Effector CD8-positive, alpha-beta T cell (primary cell): Measurements from ENCODE around the gene TECR.
A peak's percentile ranks its signal among the peaks of the same experiment; 100 is the strongest.

Source experiments
- DNase-seq: peaks from one replicate; lab custom pipeline; 2025; lab: John Stamatoyannopoulos, UW

TECR gene

DNA sequence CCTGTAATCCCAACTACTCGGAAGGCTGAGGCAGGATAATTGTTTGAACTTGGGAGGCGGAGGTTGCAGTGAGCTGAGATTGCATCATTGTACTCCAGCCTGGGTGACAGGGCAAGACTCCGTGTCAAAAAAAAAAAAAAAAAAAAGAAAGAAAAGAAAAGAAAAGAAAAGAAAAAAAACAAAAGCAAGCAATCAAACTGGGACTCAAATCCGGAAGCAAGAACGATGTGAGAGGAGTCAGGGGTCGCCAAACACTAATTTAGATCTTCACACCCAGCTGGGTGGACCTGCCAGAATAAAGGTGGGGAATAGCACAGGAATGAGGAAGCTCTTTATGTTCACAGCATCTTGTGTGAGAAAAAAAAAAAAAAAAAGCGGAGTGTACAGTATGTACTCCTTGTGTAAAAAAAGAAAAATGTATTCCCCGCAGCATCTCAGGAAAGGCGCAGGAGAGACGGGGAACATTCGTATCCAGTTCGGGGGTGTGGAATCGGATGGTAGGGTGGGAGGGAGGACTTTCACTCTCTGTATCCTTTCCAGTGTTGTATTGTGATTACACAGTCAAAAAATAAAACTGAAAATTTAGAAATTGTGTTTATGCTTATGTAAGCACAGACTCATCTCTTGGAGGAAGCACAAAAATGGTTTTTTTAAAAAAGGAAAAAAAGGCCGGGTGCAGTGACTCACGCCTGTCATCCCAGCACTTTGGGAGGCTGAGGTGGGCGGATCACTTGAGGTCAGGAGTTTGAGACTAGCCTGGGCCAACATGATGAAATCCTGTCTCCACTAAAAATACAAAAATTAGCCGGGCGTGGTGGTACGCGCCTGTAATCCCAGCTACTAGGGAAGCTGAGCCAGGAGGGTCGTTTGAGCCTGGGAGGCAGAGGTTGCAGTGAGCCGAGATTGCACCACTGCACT, 18.8 kb upstream of the TECR start:
- DNase-seq: no peak

DNA sequence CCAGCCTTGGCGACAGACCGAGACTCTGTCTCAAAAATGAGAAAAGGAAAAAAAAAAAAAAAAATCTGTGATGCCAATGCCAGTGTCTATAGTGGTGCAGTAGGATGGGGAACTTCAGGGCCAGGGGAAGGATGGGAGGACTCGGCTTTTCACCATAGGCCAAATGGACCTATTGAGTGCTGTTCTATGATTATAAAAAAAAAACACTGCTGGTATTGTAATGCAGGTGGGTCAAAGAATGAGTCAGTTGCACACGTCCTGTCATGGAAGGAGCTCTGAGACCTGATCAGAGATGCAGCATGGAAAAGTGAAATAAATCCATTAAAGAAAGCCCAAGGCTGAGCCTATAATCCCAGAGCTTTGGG, 18.2 kb upstream of the TECR start:
- DNase-seq: no peak

DNA sequence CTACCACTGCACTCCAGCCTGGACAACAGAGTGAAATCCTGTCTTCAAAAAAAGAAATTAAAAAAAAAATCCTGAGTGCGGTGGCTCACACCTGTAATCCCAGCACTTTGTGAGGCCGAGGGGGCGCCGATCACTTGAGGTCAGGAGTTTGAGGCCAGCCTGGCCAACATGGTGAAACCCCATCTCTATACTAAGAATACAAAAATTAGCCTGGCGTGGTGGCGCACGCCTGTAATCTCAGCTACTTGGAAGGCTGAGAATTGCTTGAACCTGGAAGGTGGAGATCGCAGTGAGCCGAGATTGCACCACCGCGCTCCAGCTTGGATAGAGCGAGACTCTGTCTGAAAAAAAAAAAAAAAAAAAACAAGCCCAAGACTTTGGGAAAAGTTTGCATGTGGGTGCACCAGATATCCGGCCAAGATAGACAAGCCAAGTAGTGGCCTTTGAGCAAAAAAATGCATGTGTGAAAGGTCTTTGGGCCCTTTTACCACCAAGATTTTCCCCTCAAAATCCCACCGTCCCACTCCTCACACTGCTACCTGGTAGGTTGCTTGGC, 16.9 kb upstream of the TECR start:
- DNase-seq: no peak

DNA sequence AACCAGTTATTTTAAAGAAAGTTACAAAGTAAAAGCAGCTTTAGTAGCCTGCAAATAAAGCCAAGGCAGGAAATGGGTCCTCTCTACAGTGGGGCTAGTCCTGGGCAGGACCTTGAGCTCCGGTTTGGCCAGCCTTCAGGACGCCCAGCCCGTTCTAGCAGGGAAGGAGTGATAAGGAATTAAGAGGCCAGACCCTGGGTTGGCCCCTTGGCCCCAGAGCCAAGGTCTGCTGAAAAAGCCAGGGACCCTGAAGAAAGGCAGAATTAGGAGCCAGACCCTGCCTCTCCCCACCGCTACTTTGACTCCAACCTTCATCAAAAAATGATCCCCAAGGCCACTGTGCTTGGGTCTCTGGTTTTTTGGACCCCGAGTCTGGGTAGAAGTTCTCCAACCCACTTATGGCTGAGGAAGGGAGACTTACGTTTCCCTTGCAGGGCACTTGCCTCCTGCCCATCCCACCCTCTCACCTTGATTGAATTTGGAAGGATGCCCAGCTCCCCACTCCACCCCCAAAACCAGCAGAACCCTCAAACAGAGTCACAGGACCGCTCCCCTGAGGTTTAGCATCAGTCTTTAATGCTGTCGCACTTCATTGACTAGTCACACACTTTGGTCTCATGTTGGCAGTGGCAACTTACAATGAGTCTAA, 15.1 kb upstream of the TECR start:
- DNase-seq: no peak

DNA sequence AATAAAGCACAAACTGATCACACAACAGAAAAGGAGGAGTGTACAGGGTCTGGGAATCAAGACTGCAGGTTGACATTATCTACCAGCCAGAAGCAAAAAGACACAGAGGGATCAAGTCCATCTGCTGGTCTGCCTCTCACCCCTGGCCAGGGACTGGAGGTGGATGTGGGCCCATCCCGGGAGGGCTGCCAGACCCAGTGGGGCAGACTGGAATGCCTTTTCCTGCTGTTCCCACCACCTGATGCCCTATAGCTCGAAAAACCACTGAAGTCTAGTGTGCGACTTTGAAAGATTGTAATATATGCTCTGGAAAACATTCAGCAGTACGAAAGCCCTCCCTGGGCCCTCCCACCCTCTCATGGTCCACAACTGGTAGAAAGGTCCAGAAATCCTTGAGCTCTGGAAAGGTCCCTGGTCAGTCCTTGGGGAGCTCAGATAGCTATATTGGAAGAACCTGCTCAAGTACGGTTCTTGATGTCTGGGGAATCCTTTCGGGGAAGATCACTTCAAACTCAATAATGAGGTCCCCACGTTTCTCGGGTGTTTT, 13.8 kb upstream of the TECR start:
- DNase-seq: no peak

DNA sequence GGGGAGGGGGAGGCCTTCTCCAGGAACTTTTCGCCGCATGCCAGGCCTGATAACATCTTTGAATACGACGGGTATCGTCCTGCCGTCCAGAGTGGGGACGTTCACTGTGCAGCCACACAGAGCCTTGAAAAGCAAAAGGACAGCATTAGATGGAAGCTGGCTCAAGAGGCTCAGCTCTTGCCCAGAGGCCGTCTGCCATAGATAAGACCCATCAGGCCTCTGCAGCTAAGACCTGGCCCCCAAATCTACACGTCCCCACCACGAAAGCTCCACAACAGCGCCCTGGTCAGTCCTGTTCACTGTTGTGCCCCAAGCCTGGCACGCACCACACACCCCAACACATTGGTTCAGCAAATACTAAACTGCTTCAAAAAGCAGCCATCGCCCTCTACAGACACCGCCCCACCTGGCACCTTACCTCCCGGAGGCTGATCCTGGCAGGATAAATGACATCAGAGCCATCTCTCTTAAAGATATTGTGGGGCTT, 13.3 kb upstream of the TECR start:
- DNase-seq: no peak

DNA sequence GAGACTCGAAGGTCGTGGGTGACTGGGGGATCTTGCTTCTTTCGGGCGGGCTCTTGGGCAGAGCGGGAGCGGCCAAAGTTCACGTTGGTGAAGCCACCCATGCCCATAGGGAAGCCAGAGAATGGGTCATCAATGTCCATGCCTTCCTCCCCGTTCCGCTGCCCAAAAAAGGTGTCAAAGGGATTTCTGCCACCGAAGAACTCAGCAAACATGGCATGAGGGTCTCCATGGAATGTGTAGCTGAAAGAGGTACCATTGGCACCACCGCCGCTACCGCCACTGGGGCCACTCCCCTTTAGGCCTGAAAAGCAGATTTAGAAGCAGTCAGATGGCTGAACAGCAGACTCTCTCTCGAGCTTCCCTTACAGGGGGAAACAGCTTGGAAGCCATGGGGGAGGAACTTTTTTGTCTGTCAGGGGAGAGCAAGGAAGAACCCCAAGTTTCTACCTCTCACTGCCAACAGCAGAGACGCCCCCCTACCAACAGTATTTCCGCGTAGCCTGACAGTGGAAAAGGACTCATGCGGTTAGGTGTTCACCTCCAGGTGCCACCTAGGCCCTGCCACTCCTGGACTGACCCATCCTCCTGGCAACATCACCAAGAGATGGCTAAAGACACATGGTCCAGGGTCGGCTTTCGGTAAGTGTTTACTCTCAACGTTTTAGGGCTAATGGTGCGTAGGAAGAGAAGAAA, 12.5 kb upstream of the TECR start:
- DNase-seq: no peak

DNA sequence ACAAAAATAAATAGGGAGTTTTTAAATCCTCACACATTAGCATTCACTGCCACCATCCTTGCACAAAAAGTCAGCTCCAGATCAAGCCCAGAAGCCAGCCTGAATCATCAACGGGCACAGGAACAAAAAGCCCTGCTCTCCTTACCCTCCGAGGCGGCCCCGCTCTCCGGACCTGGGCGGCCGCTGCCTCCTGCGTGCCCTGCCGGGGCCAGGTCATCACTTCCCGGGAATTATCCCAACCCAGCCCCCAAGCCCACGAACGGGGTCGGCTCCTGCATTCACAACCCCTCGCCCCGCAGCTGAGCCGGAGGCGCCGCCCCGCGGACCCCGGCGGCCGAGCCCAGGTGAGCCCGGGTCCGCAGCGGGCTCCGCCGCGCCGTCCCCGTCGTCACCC, 12.0 kb upstream of the TECR start:
- DNase-seq: no peak

DNA sequence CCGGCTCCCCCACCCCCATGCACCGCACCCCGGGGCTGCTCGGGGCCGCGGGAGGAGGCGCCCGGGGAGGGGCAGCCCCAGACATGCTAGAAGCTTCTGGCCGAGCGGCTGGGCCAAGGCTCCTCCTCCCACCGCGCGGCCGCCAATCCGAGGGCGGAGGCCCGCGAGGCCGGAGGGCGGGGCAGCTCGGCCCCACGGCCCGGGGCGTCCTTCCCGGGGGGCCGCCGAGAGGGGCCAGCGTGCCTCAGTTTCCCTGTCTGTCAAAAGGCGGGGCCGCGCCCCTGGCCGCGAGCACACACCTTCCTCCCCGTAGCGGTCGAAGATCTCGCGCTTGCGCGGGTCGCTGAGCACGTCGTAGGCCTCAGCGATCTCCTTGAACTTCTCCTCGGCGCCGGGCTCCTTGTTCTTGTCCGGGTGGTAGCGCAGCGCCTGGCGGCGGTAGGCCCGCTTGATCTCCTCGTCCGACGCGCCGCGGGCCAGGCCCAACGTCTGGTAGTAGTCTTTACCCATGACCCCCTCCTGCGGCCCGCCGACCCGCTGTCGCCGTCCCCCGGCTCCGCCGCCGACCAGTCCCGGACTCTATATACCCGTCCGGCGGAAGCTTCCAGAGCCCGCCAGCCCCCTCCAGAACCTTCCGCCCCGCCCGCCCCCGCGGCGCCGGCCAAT, 11.4 kb upstream of the TECR start, which contains the start of gene DNAJB1:
DNAJB1 (minus strand) TSS at position 558 of the 666 bp plus-strand sequence; CDS start at position 510, 48 bp downstream.
- peak; percentile 59 for DNase-seq

DNA sequence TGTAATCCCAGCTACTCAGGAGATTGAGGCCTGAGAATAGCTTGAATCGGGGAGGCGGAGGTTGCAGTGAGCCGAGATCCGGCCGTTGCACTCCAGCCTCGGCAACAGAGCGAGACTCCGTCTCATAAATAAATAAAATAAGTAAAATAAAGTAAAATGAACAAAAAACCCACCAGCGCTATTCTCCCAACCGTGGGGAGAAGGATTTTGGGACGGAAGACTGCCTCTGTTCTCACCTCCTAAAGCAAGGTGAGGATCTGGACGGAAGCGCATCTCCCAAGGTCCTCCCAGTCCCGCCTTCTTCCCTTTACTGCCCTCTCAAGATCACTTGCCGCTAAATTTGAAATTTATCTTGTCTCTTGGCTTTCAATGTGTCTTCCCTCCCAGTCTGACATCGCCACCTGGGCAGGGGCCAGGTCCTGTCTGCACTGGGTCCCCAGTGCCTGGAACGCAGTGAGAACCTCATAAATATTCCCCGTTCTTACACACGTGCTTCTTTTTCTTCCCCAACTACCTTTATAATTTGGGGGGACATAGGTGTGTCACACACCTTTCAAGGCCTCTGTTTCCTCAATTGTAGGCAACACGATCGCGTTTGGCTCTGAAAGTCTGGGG, 10.0 kb upstream of the TECR start:
- no peak for DNase-seq

DNA sequence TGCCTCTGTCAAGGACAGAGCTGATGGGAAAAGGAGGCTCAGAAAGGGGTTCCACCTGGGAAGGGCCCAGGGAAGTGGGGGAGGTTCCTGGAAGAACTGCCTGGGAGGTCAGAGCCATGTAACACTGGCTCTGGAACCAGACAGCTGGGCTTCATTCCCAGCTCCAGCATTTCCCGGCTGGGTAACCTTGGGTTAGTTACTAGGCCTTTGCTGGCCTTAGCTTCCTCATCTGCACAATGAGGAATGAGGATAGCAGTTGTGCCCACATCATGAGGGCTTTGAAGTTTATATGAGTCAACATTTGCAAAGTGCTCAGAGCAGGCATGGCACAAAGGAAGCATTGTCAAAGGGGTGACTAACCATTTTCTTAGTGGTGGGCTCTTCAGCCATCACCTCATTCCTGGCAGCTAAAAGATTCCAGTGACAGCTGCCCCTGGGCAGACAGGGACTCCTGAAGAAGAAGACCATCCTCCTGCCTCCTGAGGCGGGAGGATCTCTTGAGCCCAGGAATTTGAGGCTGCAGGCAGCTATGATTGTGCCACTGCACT, 9.5 kb upstream of the TECR start:
- no peak for DNase-seq

DNA sequence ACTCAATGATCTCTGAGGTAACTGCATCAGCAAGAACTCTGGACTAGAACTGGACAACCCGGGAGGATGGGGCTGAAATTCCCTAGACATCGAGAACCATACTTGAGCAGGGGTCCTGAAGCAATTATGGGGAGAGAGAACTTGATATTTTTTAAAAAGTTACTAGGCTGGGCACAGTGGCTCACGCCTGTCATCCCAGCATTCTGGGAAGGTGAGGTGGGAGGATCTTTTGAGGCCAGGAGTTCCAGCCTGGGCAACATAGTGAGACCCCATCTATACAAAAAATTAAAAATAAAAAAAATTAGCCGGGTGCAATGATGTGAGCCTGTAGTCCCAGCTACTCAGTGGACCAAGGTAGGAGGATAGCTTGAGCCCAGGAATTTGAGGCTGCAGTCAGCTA, 8.9 kb upstream of the TECR start:
- DNase-seq: no peak

DNA sequence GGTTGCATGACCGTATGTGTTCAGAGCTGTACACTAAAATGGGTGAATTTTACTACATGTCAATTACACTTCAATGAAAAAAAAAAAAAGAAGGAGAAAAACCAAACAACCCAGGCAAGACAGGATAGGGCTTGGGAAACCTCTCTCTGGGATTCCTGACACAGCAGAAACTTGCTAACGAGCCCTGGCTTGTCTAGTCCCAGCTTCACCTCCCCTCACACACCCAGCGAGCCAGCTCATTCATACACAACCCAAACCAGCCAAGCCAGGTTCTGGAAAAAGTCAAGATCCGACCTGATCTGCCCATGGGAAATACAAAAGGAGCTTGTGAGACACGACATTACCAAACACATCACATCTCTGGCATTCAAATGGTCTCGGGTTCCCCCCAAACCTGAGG, 3.7 kb upstream of the TECR start:
- no peak for DNase-seq

DNA sequence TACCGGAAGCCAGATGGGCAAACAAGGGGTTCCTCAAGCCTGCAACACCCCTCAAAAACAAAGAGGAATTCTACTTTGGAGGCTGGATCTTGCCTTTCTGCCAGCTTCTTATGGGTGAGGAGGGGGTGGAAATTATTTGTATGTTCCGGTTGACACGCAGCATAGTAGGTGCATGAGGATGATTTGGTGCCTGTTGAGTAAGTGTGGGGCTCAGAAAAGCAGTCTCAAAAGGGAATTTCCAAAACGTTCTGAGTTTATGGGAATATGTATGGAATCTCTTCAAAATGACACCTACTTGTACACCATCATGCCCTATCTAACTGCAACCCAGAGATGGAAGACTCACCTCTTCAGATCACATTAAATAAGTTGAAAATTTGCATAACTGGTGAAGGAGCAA, 3.0 kb upstream of the TECR start:
- DNase-seq: no peak

DNA sequence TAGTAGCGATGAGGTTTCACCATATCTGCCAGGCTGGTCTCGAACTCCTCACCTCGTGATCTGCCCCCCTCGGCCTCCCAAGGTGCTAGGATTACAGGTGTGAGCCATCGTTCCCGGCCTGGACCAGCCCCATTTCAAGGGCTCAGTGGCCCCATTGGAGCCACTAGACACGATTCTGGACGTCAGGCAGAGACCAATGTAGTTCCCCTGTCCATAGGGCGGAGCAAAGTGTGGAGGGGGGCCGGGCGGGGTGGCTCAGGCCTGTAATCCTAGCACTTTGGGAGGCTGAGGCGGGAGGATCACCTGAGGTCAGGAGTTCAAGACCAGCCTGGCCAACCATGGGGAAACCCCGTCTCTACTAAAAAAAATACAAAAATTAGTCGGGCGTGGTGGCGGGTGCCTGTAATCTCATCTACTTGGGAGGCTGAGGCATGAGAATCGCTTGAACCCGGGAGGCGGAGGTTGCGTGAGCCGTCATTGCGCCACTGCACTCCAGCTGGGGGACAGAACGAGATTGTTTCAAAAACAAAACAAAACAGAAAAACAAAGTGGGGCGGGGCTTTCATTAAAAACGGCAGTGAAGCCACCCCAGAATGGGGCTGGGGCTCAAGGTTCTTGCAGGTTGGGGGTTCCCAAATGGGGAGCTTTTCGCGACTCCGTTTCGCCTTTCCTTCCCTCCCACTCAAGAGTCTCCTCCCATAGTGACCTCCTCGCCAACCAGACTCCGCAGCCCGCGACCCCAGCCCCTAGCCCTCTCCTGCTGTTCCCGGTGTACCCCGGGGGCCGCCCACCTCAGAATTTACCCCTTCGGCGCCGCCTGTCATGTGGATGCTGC, 758 bp upstream of the TECR start:
- no peak for DNase-seq

DNA sequence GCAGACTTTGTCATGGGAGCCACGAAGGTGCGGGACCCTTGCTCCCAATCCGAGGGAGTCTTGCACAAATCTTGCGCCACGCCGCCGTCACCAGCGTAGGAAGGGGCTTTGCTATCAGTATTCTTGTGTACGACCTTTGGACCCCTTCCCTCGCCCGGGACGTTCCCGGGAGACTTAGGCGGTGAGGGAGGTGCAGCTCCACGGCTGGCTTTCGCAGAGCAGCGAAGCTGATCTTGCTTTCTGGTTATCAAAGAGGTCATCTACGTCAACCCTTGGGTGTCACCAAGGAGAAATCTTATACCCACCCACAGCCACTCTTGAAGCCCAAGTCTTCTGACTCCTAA, 583 bp downstream of the TECR start:
- peak; percentile 57 for DNase-seq

DNA sequence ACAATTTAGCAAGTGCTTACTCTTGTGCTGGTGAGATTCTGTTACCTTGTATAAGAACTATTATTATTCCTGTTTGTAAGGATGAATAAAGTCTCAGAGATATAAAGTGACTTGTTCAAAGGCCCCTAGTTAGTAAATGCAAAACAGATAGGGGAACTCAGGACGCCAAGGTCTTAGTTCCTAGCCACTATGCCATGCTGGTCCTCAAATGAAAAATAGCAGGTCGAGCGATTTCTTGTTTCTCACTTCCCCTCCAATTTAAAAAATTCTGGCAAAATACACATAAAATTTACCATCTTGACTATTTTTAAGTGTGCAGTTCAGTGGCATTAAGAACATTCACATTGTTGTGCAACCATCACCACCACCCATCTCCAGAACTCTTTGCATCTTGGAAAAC, 1.1 kb downstream of the TECR start:
- no peak for DNase-seq

DNA sequence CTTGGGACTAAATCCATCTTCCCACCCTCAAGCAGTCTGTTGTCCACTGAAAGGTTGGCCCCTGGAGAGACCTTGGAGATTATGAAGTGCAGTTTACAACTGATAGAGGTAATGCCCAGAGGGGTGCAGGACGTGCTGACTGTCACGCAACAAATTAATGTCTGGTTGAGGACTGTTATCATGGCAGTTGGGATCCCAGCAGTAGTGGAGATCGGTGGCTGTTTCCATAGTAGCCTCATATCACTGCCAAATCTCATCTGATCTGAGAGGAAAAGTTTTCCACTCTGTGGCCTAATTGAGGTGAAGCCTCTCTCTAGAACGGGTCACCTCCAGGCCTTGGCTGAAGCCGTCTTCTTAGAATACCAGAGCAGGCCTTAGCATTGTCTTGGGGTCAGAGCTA, 4.1 kb downstream of the TECR start:
- no peak for DNase-seq

DNA sequence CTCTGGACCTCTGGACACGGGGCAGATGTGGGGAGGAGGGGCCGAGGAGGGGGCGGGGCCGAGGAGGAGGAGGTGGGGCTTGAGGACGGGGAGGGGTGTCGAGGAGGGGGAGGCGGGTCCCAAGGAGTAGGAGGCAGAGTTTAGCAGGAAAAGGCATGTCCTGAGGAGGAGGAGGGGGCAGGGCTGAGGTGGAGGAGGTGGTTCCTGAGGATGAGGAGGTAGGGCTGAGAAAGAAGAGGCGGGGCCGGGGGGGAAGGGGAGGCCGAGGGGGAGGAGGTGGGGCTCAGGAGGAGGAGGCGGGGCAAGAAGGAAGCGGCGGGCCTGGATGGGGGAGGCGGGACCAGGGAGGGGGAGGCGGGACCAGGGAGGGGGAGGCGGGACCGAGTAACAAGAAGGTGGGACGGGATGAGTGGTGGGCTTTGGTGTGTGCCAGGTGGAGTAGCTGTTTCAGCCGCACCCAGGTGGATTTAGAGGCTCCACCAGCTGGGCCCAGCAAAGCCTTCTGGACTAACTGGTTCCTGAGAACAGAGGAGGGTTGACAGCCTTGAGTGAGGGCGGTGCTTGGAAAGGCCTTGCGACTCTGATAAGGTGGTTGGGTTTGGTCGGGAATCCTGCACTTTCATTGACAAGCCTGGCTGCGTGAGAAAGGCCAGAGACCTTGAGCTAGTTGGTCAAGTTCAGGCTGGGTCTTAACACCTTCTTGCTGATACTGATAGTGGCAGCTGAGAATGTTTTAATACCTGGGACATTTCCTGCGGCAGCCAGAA, 7.7 kb downstream of the TECR start:
- DNase-seq: peak; percentile 11
